GM12864 (cell line): ENCODE results near the gene AKAP12.

Experiments used
- DNase-seq: peaks from one replicate; pipeline ENCODE4 v3.0.0-alpha.2; 2011; ENCODE audit warnings: low read depth
- H3K4me3 ChIP-seq: 2 replicates; pipeline ENCODE4 v1.5.1; 2011; ENCODE audit warnings: mild to moderate bottlenecking, low read depth, low read length, control low read depth
- CTCF ChIP-seq: IDR thresholded peaks from 2 replicates; pipeline ENCODE4 v1.5.1; 2011; ENCODE audit warnings: low read depth, mild to moderate bottlenecking, moderate library complexity, low read length, control low read depth, inconsistent platforms; ENCODE audit errors: missing control alignments

Gene AKAP12

GRCh38 chr6:151239603-151240035 is at the start of gene AKAP12:
Gene AKAP12 (plus strand): TSS chr6:151239967. CDS start chr6:151240563, 596 bp downstream.
- H3K4me3 ChIP-seq, result peak within 1 kb of the TSS; percentile 37
- DNase-seq, result no peak
- no peak for TF ChIP-seq CTCF

GRCh38 chr6:151191527-151191926 is 48.2 kb upstream of the AKAP12 start:
- DNase-seq, result no peak
- no peak for TF ChIP-seq CTCF
- H3K4me3 ChIP-seq, result no peak overlapping the region

GRCh38 chr6:151196555-151196954 is 43.2 kb upstream of the AKAP12 start:
- H3K4me3 ChIP-seq, result no peak overlapping the region
- TF ChIP-seq CTCF, result no peak
- no peak for DNase-seq

- no peak overlapping the region for H3K4me3 ChIP-seq
- DNase-seq, result no peak
- no peak for TF ChIP-seq CTCF
Observed at GRCh38 chr6:151197556-151197955, 42.2 kb upstream of the AKAP12 start.

- no peak overlapping the region for H3K4me3 ChIP-seq
- no peak for DNase-seq
- no peak for TF ChIP-seq CTCF
Observed at GRCh38 chr6:151199991-151200390, 39.8 kb upstream of the AKAP12 start.

- no peak overlapping the region for H3K4me3 ChIP-seq
- no peak for TF ChIP-seq CTCF
- DNase-seq, result no peak
Observed at GRCh38 chr6:151205721-151206600, 33.8 kb upstream of the AKAP12 start.

- H3K4me3 ChIP-seq, result no peak overlapping the region
- TF ChIP-seq CTCF, result no peak
- no peak for DNase-seq
Observed at GRCh38 chr6:151207674-151208073, 32.1 kb upstream of the AKAP12 start.
